GM18951 (cell line): ENCODE results near the gene HERC4.
"Not testable (repeated sequence)": the region's sequence is repeated elsewhere in the genome, so short reads cannot be mapped to it uniquely, and the experiment has no call there.

Experiments used
- POLR2A ChIP-seq: IDR thresholded peaks from 4 replicates; pipeline ENCODE4 v1.6.1; 2011; ENCODE audit warnings: mild to moderate bottlenecking; ENCODE audit not compliant: insufficient read length, insufficient read depth; ENCODE audit errors: extremely low read depth
- in situ Hi-C: fragments of 300-500 bp; cut with MboI; formaldehyde crosslinking; loops from one replicate; pipeline ENCODE4 v1.12.0; 2022; ENCODE audit warnings: low sequenced_read_pairs, mixed read lengths, inconsistent platforms; ENCODE audit not compliant: unreplicated experiment

Gene HERC4

GRCh38 chr10:67883710-67884312 lies 191.3 kb downstream of the HERC4 start:
- in situ Hi-C loops = no loop called here

GRCh38 chr10:67878133-67878532 lies 196.9 kb downstream of the HERC4 start:
- in situ Hi-C loops = no loop called here
- TF ChIP-seq POLR2A = no peak

More at GRCh38 chr10:67883710-67884312, 191.3 kb downstream of the HERC4 start:
- no peak for TF ChIP-seq POLR2A

- in situ Hi-C loops = not testable (repeated sequence)
These were observed 197.7 kb downstream of the HERC4 start for GRCh38 chr10:67877421-67877820.

- in situ Hi-C loops = no loop called here
These were observed 199.5 kb downstream of the HERC4 start for GRCh38 chr10:67875340-67876238.

More at GRCh38 chr10:67875340-67876238, 199.5 kb downstream of the HERC4 start:
- no peak for TF ChIP-seq POLR2A
